ENCODE measurements around the gene ATF3.

The ATF3 gene

GRCh38 chr1:212611000-212611948 lies 2.7 kb downstream of the ATF3 start:
- no peak for DNase-seq (ENCODE audit: low read depth)
- H3K4me3 ChIP-seq (ENCODE audit: low read depth, low read length), result no peak overlapping the region
- TF ChIP-seq MYC (IDR thresholded peaks at IDR 0.05; ENCODE audit: low read depth, low read length) (no peak), CTCF (IDR thresholded peaks at IDR 0.05; ENCODE audit: low read depth, low read length) (no peak), POLR2A (IDR thresholded peaks at IDR 0.05; ENCODE audit: extremely low read depth, insufficient read length) (no peak)
- TF ChIP-seq, protein P1, sequence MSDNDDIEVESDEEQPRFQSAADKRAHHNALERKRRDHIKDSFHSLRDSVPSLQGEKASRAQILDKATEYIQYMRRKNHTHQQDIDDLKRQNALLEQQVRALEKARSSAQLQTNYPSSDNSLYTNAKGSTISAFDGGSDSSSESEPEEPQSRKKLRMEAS (IDR thresholded peaks at IDR 0.05; ENCODE audit: low read depth, low read length), result no peak

DNA sequence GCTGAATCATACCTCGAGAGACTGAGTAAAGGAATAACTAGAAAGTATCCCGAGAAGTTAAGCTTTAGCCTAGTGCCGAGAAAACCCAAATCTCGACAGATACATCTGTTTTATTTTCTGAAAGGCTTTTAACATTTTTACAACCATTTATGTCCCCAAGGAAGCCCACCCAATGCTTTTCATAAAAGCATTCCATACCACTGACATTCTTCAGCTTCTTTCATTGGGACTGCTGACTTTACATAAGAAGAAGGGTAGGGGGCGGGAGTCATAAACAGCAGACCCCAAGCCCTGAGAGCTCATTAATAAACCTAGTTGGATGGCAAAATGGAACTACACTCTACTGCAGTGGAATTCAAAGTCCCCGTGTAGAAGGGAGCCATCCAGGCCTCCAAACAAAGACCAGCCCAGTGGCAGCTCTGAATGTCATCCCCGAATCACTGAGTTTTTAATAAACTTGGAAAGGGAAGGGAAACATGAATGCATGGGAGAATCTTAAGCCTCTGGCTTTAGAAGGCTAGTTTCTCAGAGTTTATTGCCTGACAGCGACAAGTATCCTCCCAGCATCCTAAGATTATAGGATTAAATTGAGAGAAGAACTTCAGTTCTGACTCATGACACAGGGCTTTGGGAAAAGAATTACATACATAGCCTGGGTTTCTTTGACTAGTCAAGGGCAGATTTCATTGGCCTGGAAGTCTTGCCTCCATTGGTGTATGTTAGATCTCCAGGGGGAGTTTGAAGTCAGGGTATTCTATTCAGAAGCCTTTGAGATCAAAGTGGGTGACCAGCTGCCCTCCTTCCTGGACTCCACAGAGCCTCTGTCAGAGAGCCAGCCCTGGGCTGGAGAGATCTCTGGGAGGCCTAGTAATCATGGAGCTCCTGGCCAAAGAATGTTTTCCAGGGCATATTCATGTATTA lies 3.7 kb downstream of the ATF3 start:
- TF ChIP-seq MYC (IDR thresholded peaks at IDR 0.05; ENCODE audit: low read depth, low read length), result no peak
- no peak for TF ChIP-seq POLR2A (IDR thresholded peaks at IDR 0.05; ENCODE audit: extremely low read depth, insufficient read length)
- TF ChIP-seq, protein P1 (IDR thresholded peaks at IDR 0.05; ENCODE audit: low read depth, low read length), result no peak
- TF ChIP-seq CTCF (IDR thresholded peaks at IDR 0.05; ENCODE audit: low read depth, low read length), result no peak
- DNase-seq (ENCODE audit: low read depth), result no peak
- no peak overlapping the region for H3K4me3 ChIP-seq (ENCODE audit: low read depth, low read length)

- no peak overlapping the region for H3K4me3 ChIP-seq (ENCODE audit: low read depth, low read length)
- no peak for TF ChIP-seq MYC (IDR thresholded peaks at IDR 0.05; ENCODE audit: low read depth, low read length)
- TF ChIP-seq POLR2A (IDR thresholded peaks at IDR 0.05; ENCODE audit: extremely low read depth, insufficient read length), result no peak
- no peak for TF ChIP-seq CTCF (IDR thresholded peaks at IDR 0.05; ENCODE audit: low read depth, low read length)
- TF ChIP-seq, protein P1 (IDR thresholded peaks at IDR 0.05; ENCODE audit: low read depth, low read length), result no peak
- peak; percentile 18 for DNase-seq (ENCODE audit: low read depth)
These were observed 5.1 kb downstream of the ATF3 start for GRCh38 chr1:212613440-212614335.

- H3K4me3 ChIP-seq (ENCODE audit: low read depth, low read length), result no peak overlapping the region
- TF ChIP-seq POLR2A (IDR thresholded peaks at IDR 0.05; ENCODE audit: extremely low read depth, insufficient read length) (no peak), CTCF (IDR thresholded peaks at IDR 0.05; ENCODE audit: low read depth, low read length) (no peak), MYC (IDR thresholded peaks at IDR 0.05; ENCODE audit: low read depth, low read length) (no peak)
- TF ChIP-seq, protein P1 (IDR thresholded peaks at IDR 0.05; ENCODE audit: low read depth, low read length), result no peak
- DNase-seq (ENCODE audit: low read depth), result peak; percentile 26
These were observed 6.1 kb downstream of the ATF3 start for GRCh38 chr1:212614453-212615200.
